Neural cell (in vitro differentiated cells): ENCODE results near the gene LRRC36.

ENCODE experiments used
- CTCF ChIP-seq: fragments of 450-650 bp; IDR thresholded peaks from 2 replicates; pipeline ENCODE4 v1.5.1; 2014; ENCODE audit warnings: antibody characterized with exemption, mild to moderate bottlenecking, moderate library complexity; ENCODE audit not compliant: poor library complexity, severe bottlenecking
- EP300 ChIP-seq: fragments of 450-650 bp; conservative IDR thresholded peaks from 2 replicates; pipeline ENCODE4 v1.6.1; 2014; ENCODE audit warnings: antibody characterized with exemption, mild to moderate bottlenecking, moderate library complexity; ENCODE audit not compliant: poor library complexity, severe bottlenecking
- EZH2 ChIP-seq: fragments of 200-600, 300-800 bp; shearing (Covaris generic), sonication (generic); IDR thresholded peaks from 2 replicates; pipeline ENCODE4 v1.6.1; 2014; ENCODE audit warnings: antibody characterized with exemption, low read length, borderline replicate concordance, mild to moderate bottlenecking; ENCODE audit not compliant: insufficient read depth, poor library complexity, severe bottlenecking
- POLR2AphosphoS5 ChIP-seq: IDR thresholded peaks from 2 replicates; pipeline ENCODE4 v1.6.1; 2012
- RAD21 ChIP-seq: fragments of 450-650 bp; conservative IDR thresholded peaks from 2 replicates; pipeline ENCODE4 v1.6.1; 2014; ENCODE audit warnings: antibody characterized with exemption, mild to moderate bottlenecking, moderate library complexity
- REST ChIP-seq: IDR thresholded peaks from 2 replicates; pipeline ENCODE4 v1.6.1; 2012; ENCODE audit warnings: borderline replicate concordance
- TAF1 ChIP-seq: IDR thresholded peaks from 2 replicates; pipeline ENCODE4 v1.6.1; 2012; ENCODE audit warnings: low read depth

- TF ChIP-seq CTCF = no peak
- no peak for TF ChIP-seq RAD21
- no peak for TF ChIP-seq POLR2AphosphoS5
- TF ChIP-seq TAF1 = no peak
- TF ChIP-seq EP300 = no peak
- TF ChIP-seq REST = no peak
- no peak for TF ChIP-seq EZH2
Observed at GRCh38 chr16:67400901-67401300, 74.3 kb downstream of the LRRC36 start.
